Activated CD8-positive, alpha-beta memory T cell treated with anti-CD3 and anti-CD28 coated beads, Interleukin-2, amount 10 ng/mL, durations not matched to agents 7 days and 5 days (primary cell): ENCODE results near the gene RTN4RL2. TPM values are rescaled to one million over a fixed set of nuclear protein-coding genes. Genes with fewer than 3 reads are reported as not detected.
A peak's percentile ranks its signal among the peaks of the same experiment; 100 is the strongest.

ENCODE experiments used
- ATAC-seq: fragments of 150-1000 bp; cut with Tn5 transposase; one replicate; pipeline ENCODE4 v1.10.0; 2021; ENCODE audit warnings: moderate library complexity
- CTCF ChIA-PET: fragments of 350-600 bp; sonication (Branson Sonifier 250); formaldehyde crosslinking; loops from one replicate; lab custom pipeline; 2021; ENCODE audit warnings: antibody characterized with exemption; lab: Charles Lee
- DNase-seq: peaks from one replicate; pipeline ENCODE4 v3.0.0-alpha.2; 2020
- H3K27ac Mint-ChIP-seq: one replicate; pipeline ENCODE4 v1.8.0; 2021; ENCODE audit warnings: mild to moderate bottlenecking, mixed read lengths
- H3K27me3 Mint-ChIP-seq: one replicate; pipeline ENCODE4 v1.8.0; 2021; ENCODE audit warnings: mixed read lengths
- H3K36me3 Mint-ChIP-seq: one replicate; pipeline ENCODE4 v1.8.0; 2021; ENCODE audit warnings: mild to moderate bottlenecking, mixed read lengths
- H3K4me1 Mint-ChIP-seq: one replicate; pipeline ENCODE4 v1.8.0; 2021; ENCODE audit warnings: mixed read lengths
- H3K4me3 Mint-ChIP-seq: one replicate; pipeline ENCODE4 v1.8.0; 2021; ENCODE audit warnings: mild to moderate bottlenecking, moderate library complexity, mixed read lengths
- H3K9me3 Mint-ChIP-seq: one replicate; pipeline ENCODE4 v1.8.0; 2022; ENCODE audit warnings: low read depth, mixed read lengths
- total RNA-seq, 2 experiments: library from RNA; stranded (reverse); gene quantifications; one replicate each; pipeline ENCODE4 v1.2.3, GENCODE V29; 2021

The RTN4RL2 gene
- total RNA-seq, 2 experiments from 2014 or later: not detected

GRCh38 chr11:57504511-57504910 is 44.2 kb downstream of the RTN4RL2 start:
- no peak for DNase-seq
- no peak for ATAC-seq

GRCh38 chr11:57506522-57506921 is 46.2 kb downstream of the RTN4RL2 start:
- Mint-ChIP-seq H3K36me3 (peaks cover 8% of the 10 kb centered on the region), H3K9me3 (no peaks in the 10 kb centered on the region), H3K4me1 (peaks cover 14% of the 10 kb centered on the region), H3K27ac (no peak overlapping the region), H3K27me3 (no peaks in the 10 kb centered on the region), H3K4me3 (no peak overlapping the region)
- ATAC-seq (no peak), DNase-seq (no peak)
- CTCF ChIA-PET: interaction anchor here (1.0 to 5.9 kb wide), 5 partner anchors 14 to 138 kb away, joined by 3 to 52 read pairs (median 5); no protein-coding TSS in a partner anchor

More at GRCh38 chr11:57504511-57504910, 44.2 kb downstream of the RTN4RL2 start:
- Mint-ChIP-seq H3K9me3 (no peaks in the 10 kb centered on the region), H3K4me1 (peaks cover 8% of the 10 kb centered on the region), H3K27me3 (no peaks in the 10 kb centered on the region), H3K36me3 (peaks cover 12% of the 10 kb centered on the region), H3K27ac (no peak overlapping the region), H3K4me3 (no peak overlapping the region)
- CTCF ChIA-PET: interaction anchor here (1.2 to 5.9 kb wide), 8 partner anchors 10 to 63 kb away, joined by 3 to 52 read pairs (median 4); partner anchors contain the start of gene UBE2L6

DNA sequence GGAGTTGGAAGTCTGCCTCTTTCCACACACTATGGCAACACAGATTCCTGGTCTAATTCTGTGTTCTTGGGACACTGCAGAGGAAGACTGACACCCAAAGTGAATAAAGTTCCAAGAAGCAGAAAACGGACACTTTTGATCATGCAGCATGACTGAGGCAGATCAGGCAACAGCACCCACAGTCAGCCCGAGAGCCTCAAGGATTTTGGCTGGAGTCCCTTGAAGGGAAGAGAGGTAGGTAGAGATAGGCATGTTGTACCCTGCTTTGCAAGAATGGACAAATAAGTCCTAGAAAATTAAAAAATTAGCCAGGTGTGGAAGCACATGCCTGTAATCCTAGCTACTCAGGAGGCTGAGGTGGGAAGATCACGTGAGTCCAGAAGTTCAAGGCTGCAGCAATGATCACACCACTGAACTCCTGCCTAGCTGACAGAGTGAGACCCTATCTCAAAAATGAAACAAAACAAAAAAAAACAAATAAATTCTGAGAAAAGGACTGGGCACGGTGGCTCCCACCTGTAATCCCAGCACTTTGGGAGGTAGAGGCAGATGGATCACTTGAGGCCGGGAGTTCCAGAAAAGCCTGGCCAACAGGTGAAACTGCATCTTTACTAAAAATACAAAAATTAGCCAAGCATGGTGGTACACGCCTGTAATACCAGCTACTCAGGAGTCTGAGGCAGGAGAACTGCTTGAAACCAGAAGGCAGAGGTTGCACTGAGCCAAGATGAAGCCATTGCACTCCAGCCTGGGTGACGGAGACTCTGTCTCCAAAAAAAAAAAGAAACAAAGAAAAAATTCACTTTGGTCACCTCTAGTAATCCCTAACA is 48.2 kb downstream of the RTN4RL2 start:
- H3K27ac Mint-ChIP-seq: no peak overlapping the region
- CTCF ChIA-PET: interaction anchor here (1.2 to 5.9 kb wide), 3 partner anchors 16 to 136 kb away, joined by 4 to 52 read pairs (median 5); no protein-coding TSS in a partner anchor
- peaks cover 9% of the 10 kb centered on the region for H3K36me3 Mint-ChIP-seq
- no peak for ATAC-seq
- no peak for DNase-seq
- H3K27me3 Mint-ChIP-seq: no peaks in the 10 kb centered on the region
- H3K4me3 Mint-ChIP-seq: no peak overlapping the region
- H3K9me3 Mint-ChIP-seq: no peaks in the 10 kb centered on the region
- peaks cover 32% of the 10 kb centered on the region for H3K4me1 Mint-ChIP-seq

DNA sequence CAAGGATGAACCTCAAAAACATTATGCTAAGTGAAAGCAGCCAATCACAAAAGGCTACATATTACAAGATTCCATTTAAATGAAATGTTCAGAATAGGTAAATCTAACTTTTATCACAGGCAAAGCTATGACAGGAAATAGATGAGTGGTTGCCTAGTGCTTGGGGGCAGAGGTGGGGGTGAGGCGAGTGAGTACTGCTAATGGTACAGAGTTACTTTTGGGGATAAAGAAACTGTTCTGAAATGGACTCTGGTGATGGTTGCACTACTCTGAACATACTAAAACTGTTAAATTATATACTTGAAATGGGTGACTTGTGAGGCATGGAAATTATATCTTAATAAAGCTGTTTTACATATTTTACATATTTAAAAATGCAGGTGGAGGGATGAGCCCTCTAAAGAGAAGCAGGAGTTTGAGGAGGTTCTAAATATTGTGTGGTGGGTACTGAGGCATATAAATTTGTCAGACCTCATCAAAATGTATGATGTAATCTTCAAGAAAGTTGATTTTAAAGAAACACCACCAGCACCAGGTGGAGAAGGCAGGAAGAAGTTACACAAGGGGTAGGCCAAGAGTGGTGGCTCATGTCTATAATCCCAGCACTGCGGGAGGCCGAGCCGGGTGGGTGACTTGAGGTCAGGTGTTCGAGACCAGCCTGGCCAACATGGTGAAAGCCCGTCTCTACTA is 51.6 kb downstream of the RTN4RL2 start:
- peaks cover 36% of the 10 kb centered on the region for H3K4me1 Mint-ChIP-seq
- H3K36me3 Mint-ChIP-seq: peaks cover 4% of the 10 kb centered on the region
- no peak for ATAC-seq
- peak overlapping the region; percentile 45 for H3K27ac Mint-ChIP-seq
- no peak for DNase-seq
- H3K27me3 Mint-ChIP-seq: no peaks in the 10 kb centered on the region
- CTCF ChIA-PET: interaction anchor here (1.1 to 2.1 kb wide), 7 partner anchors 8 to 133 kb away, joined by 3 to 15 read pairs (median 4); no protein-coding TSS in a partner anchor
- no peak overlapping the region for H3K4me3 Mint-ChIP-seq
- no peaks in the 10 kb centered on the region for H3K9me3 Mint-ChIP-seq

DNA sequence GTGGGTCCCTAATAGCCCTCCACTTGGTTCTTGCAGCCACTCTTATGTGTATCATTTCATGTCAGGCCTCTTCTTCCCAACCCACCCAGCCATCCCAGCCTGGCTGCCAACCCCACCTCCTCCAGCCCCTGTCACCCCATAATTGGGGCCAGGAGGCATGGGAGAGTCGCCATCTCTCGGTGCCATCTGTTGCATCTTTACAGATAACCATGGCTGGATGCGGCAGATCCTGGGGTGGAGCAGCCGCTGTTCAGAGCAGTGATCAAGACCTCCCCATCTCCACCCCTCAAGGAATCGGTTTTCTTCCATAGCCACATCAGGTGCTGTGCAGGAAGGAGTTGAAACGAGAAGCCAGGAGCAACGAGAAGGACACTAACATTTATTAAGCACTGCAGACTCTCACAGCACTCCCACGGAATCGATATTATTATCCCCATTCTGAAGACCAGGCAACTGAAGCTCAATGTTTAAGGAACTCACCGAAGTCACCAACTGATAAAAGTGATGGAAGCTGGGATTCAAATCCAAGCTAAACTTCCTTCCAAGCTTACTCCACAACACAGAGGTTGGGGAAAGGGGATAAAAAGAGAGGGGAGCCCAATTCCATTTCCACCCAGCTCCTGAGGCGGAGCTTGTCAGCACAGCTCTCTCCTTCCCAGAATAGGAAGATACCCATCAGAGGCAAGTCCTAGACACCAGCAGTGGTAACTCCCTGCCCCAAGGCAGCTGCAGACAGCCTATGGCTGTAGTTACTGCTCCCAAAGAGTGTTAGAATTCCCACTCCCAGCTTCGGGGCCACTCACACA is 52.5 kb downstream of the RTN4RL2 start:
- H3K4me3 Mint-ChIP-seq: no peak overlapping the region
- H3K36me3 Mint-ChIP-seq: peaks cover 4% of the 10 kb centered on the region
- CTCF ChIA-PET: interaction anchor here (0.8 to 7.1 kb wide), 6 partner anchors 11 to 55 kb away, joined by 4 to 107 read pairs (median 40); partner anchors contain the start of genes RTN4RL2 and TIMM10

GRCh38 chr11:57513452-57513795 is 53.1 kb downstream of the RTN4RL2 start:
- Mint-ChIP-seq H3K4me3 (peak overlapping the region; percentile 55), H3K4me1 (peaks cover 35% of the 10 kb centered on the region), H3K27me3 (no peaks in the 10 kb centered on the region), H3K27ac (no peak overlapping the region), H3K9me3 (no peaks in the 10 kb centered on the region), H3K36me3 (peaks cover 4% of the 10 kb centered on the region)
- no peak for ATAC-seq
- CTCF ChIA-PET: interaction anchor here (0.8 to 7.1 kb wide), 6 partner anchors 12 to 55 kb away, joined by 4 to 107 read pairs (median 40); partner anchors contain the start of genes RTN4RL2 and TIMM10
- no peak for DNase-seq

More for the DNA sequence above, 52.5 kb downstream of the RTN4RL2 start:
- no peak for ATAC-seq
- no peaks in the 10 kb centered on the region for H3K9me3 Mint-ChIP-seq
- H3K27ac Mint-ChIP-seq: no peak overlapping the region
- no peak for DNase-seq
- H3K4me1 Mint-ChIP-seq: peaks cover 35% of the 10 kb centered on the region
- no peaks in the 10 kb centered on the region for H3K27me3 Mint-ChIP-seq

DNA sequence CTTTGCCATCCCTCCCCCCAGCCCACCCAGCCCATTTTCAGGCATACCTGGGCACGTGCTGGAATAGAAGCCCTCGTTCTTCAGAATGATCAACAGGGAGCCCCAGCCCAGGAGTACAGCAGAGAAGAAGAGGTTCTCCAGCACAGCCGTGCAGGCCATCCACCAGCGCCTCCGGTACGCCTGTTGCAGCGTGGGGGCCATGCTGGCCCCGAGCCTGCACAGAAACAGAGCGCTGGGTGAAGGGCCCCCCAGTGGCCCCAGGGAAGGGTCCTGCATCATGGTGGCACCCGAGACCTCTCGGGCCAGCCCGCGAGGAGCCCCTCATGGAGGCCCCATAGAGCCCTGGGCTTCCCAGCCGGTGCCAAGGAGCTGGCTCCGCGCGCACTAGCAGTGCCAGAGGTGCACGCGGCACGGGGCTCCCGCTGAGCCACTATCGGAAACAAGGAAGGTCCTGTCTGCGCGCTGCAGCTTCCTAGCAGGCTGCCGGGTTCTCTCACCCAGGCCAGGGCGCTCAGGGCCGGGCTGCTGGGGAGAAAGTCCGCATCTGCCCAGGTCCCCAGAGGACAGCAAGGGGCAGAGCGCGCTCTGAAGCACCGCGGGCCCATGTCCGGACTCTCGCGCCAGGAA is 53.7 kb downstream of the RTN4RL2 start:
- Mint-ChIP-seq H3K27ac (peak overlapping the region; percentile 89), H3K4me1 (peaks cover 35% of the 10 kb centered on the region), H3K4me3 (peak overlapping the region; percentile 96), H3K36me3 (peaks cover 6% of the 10 kb centered on the region), H3K9me3 (no peaks in the 10 kb centered on the region), H3K27me3 (no peaks in the 10 kb centered on the region)
- CTCF ChIA-PET: interaction anchor here (0.8 to 7.1 kb wide), 10 partner anchors 9 to 126 kb away, joined by 3 to 107 read pairs (median 4); partner anchors contain the start of genes RTN4RL2 and TIMM10
- ATAC-seq: peak; percentile 40
- peak; percentile 54 for DNase-seq

- ATAC-seq: peak; percentile 66
- CTCF ChIA-PET: interaction anchor here (0.8 to 7.1 kb wide), 13 partner anchors 10 to 180 kb away, joined by 3 to 107 read pairs (median 3); partner anchors contain the start of genes RTN4RL2, SLC43A3, SSRP1 and TIMM10
- H3K9me3 Mint-ChIP-seq: no peaks in the 10 kb centered on the region
- DNase-seq: peak; percentile 76
- peaks cover 5% of the 10 kb centered on the region for H3K36me3 Mint-ChIP-seq
- H3K4me3 Mint-ChIP-seq: peak overlapping the region; percentile 96
- H3K27ac Mint-ChIP-seq: peak overlapping the region; percentile 89
- H3K27me3 Mint-ChIP-seq: no peaks in the 10 kb centered on the region
- peaks cover 32% of the 10 kb centered on the region for H3K4me1 Mint-ChIP-seq
Observed at GRCh38 chr11:57514538-57515331, 54.4 kb downstream of the RTN4RL2 start.

DNA sequence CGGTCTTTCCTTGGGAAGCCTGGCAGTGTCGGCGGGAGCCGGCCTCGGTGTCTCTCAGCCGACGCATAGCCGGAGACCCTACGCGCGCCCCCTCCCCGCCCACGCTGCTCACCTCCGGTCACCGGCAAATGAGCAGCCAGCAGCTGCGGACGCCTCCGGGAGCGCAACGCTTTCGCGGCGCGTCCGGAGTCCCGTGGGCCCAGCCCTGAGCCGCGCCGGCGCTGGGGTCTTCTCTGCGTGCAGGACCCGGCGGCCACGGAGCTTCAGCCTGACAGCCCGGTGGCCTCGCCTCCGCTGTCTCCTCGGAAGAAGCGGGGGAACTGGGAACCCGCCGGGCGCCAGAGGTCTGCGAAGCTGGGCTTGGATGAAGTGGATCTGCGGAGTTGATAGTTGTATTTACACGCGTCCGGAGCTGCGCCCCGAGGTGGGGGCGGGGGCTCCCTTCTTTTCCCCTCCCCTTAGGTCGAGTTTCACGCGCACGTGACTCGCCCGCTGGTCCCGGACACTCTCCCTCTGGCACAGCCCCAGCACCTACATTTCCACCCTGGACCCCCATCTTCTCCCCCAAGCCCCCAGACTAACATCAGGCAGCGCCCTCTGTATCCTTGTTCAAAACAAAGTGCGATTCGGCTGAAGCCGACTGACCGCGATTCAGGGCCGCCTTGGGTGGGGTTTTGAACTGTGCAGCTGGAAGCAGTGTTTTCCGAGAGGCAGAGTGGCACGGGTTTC is 55.2 kb downstream of the RTN4RL2 start, which contains the start of gene SLC43A1:
Gene SLC43A1, minus strand, starts transcription at position 371 of the 729 bp plus-strand sequence. CDS start 1,591 bp downstream, outside the sequence.
- peaks cover 30% of the 10 kb centered on the region for H3K4me1 Mint-ChIP-seq
- H3K9me3 Mint-ChIP-seq: no peaks in the 10 kb centered on the region
- peak; percentile 63 for ATAC-seq
- CTCF ChIA-PET: interaction anchor here (0.9 to 7.1 kb wide), 14 partner anchors 12 to 180 kb away, joined by 3 to 107 read pairs (median 4); partner anchors contain the start of genes RTN4RL2, SLC43A3, SSRP1 and TIMM10
- H3K27me3 Mint-ChIP-seq: no peaks in the 10 kb centered on the region
- peak within 1 kb of the TSS; percentile 89 for H3K27ac Mint-ChIP-seq
- H3K36me3 Mint-ChIP-seq: peaks cover 3% of the 10 kb centered on the region
- peak within 1 kb of the TSS; percentile 96 for H3K4me3 Mint-ChIP-seq
- peak; percentile 61 for DNase-seq

DNA sequence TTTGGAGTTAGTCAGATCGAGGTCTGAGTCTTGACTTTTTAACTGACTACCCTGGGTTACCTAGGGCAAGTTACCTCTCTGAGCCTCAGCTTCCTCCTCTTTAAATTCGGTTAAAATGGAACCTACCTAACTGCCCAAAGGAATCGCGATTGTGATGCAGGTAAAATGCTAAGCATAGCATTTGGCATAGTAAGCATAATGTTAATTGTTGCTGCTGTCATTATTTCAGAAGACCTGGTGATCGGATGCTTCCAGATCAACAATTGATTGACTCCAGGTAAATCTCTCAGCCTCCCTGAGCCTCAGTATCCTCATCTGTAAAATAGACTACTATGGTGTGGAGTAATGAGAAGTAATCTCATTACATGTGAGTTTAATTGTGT is 55.7 kb downstream of the RTN4RL2 start:
- Mint-ChIP-seq H3K27ac (peak overlapping the region; percentile 86), H3K36me3 (peaks cover 3% of the 10 kb centered on the region), H3K9me3 (no peaks in the 10 kb centered on the region), H3K4me1 (peaks cover 30% of the 10 kb centered on the region), H3K27me3 (no peaks in the 10 kb centered on the region), H3K4me3 (peak overlapping the region; percentile 96)
- CTCF ChIA-PET: interaction anchor here (0.9 to 7.1 kb wide), 15 partner anchors 11 to 181 kb away, joined by 3 to 107 read pairs (median 4); partner anchors contain the start of genes RTN4RL2, SSRP1, TIMM10 and UBE2L6
- ATAC-seq: no peak
- DNase-seq: no peak

GRCh38 chr11:57521116-57521515 is 60.8 kb downstream of the RTN4RL2 start:
- Mint-ChIP-seq H3K4me1 (peaks cover 2% of the 10 kb centered on the region), H3K4me3 (no peak overlapping the region), H3K36me3 (peaks cover 10% of the 10 kb centered on the region), H3K27ac (no peak overlapping the region), H3K27me3 (no peaks in the 10 kb centered on the region), H3K9me3 (no peaks in the 10 kb centered on the region)
- ATAC-seq (no peak), DNase-seq (no peak)
- CTCF ChIA-PET: interaction anchor here (0.9 to 1.4 kb wide), 5 partner anchors 16 to 64 kb away, joined by 3 to 13 read pairs (median 3); no protein-coding TSS in a partner anchor
